Cerebellar nuclear complex (tissue), 1 donor: ENCODE measurements around the gene CFDP1.

Experiments
- DNase-seq, 2 experiments: peaks; one replicate each; lab custom pipeline; 2025; lab: John Stamatoyannopoulos, UW

The CFDP1 gene

DNA sequence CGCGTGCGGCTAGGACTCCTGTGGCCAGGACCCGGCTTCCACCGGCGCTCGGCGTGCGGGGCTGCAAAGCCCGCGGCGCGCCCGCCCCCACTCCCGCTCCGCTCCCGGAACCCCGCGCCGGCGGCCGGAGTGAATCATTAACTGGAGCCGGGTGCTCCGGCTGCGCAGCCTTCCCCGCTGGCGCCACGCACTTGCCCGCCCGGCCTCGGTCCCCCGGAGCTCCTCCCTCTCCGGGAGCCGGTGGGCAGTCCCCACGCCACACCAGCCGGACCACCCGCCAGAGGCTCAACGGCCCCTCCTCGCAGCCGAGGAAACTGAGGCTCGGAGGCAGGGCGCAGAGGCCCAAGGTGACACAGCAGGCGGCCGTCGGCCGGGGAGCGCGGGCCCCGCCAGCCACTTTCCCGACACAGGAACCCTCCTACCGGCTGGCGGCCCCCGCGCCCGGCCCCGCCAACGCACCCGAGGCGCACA lies 182.5 kb downstream of the CFDP1 start:
- no peak for DNase-seq

- DNase-seq = no peak
These were observed 183.1 kb downstream of the CFDP1 start for GRCh38 chr16:75250089-75250808.

DNA sequence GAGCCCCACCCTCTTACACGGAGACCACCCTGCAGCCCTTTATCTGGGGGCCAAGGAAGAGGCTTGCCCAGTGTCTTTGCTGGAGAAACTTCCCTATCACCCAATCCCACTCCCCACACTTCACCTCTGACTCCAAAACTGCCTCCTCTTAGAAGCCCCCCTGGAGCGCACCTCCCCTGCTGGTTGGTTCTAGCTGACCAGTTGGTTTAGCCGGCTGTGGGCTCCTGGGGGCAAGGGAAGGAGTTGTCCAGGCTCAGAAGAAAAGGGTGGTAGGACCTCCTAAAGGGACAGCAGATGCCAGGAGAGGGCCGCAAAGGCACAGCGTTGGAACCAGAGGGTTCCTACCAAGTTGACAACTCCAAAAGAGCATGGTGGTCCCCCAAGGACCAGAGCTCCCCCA lies 183.9 kb downstream of the CFDP1 start:
- no peak for DNase-seq

GRCh38 chr16:75248536-75249380 lies 184.5 kb downstream of the CFDP1 start:
- peak in 1 of 2 experiments; percentile 49 for DNase-seq

DNA sequence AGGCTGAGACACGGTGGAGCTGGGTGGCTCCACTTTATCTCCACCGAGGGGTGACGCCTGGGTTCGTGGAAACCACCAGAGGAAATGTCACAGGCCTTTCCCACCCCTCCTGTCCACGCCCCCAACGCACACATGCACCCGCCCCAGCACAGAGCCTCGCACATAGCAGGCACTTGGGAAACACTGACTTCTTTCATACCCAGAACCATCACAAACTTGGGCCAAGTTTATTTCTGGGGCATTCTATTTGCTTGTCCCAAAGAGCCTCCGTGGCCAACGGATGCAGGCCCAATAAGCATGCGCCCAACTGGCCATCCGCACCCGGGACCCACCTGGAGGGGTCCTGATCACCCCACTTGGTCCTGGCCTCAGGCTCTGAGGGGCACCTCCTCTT lies 185.2 kb downstream of the CFDP1 start:
- no peak for DNase-seq

DNA sequence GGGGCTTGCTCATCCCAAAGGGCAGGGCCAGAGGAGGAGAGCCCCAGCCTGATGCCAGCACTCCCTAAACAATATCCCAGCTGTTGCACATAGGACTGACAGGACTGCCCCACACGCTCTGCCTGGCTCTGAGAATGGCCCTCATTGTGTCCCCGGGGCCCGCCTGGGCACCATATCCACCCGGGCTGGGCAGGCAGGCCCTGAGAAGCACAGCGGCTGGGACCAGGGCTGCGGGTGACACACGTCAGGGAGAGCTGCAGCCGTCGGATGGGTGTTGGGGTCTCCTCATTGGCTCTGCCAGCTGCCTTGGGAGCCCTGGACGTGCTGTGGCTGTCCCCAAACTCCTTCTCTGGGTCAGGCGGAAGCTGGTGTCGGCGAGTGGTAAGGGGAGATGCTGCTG lies 186.1 kb downstream of the CFDP1 start:
- DNase-seq = no peak

DNA sequence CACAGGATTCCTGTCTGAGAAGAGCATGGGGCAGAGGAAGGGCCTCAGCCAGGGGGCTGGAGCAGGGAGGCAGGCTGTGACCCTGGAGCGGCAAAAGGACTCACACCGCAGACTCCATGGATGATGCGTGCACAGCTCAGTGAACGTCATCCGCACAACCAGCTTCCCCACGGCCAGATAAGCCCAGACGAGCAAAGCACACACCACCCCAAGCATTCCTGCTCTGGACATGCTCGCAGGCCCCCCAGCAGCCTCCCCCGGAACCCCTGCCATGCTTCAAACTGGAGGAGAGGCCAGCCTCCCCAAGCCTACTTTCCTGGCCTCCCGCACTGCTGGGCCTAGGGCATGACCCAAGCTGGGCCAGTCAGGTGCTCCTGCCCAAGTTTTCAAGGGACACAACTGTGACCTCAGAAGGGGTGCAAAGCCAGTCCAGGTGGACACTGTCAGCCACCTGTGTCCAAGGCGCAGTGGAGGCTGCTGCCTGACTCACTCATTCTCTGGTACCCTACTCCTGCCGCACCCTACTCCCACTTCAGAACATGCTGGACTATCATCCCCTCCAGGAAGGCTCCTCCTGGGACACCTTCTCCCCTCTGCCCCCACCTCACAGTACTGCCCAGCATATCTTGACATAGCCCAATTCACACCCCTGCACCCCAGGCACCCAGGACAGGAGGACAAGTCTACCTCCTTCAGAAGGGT lies 186.6 kb downstream of the CFDP1 start:
- DNase-seq = no peak

GRCh38 chr16:75244844-75245758 lies 188.2 kb downstream of the CFDP1 start:
- DNase-seq = peak; percentile 71 to 80

DNA sequence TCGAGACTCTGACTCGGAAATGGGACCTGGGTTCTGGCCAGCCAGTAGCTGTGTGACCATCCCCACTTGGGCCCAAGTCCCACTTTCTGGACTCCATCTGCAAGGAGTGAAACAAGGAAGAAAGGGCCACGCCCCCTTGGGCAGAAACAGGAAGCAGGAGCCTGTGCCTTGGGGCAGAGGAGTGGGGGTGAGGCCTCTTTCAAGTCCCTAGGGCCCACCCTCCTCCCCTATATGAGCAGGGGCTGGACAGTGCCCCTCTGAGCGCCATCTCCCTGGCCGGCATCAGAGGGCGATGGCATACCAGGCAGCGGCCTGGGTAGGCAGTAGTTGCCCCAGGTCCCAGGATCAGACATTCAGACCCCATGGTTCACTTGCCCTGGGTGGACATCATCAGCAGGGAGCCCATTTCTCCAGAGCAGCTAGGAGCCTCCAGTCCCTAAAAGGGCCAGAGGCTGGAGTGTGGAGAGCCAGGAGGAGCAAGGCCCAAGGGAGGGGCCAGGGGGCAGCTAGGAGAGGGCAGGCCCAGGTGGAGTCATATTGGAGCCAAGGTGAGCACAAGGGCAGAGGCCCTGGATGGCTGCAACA lies 189.0 kb downstream of the CFDP1 start:
- DNase-seq = no peak
